GM21529 (cell line): Measurements from ENCODE around the gene SPATA33.
"Not testable (repeated sequence)": the region's sequence is repeated elsewhere in the genome, so short reads cannot be mapped to it uniquely, and the experiment has no call there.

Experiments
- ATAC-seq: cut with Tn5 transposase; IDR thresholded peaks from one replicate; pipeline ENCODE4 v1.9.1; 2021; ENCODE audit not compliant: unreplicated experiment

SPATA33 gene

GRCh38 chr16:89691231-89691985 lies 33.8 kb downstream of the SPATA33 start:
- ATAC-seq: no peak

GRCh38 chr16:89691986-89692569 lies 34.4 kb downstream of the SPATA33 start:
- ATAC-seq: no peak

GRCh38 chr16:89693289-89693731 lies 35.7 kb downstream of the SPATA33 start:
- no peak for ATAC-seq

GRCh38 chr16:89693931-89694783 lies 36.5 kb downstream of the SPATA33 start:
- ATAC-seq: no peak

GRCh38 chr16:89694784-89695085 lies 37.1 kb downstream of the SPATA33 start:
- not testable (repeated sequence) for ATAC-seq

GRCh38 chr16:89695086-89695874 lies 37.6 kb downstream of the SPATA33 start:
- no peak for ATAC-seq

GRCh38 chr16:89695875-89696669 lies 38.4 kb downstream of the SPATA33 start:
- no peak for ATAC-seq

GRCh38 chr16:89696670-89697128 lies 39.1 kb downstream of the SPATA33 start:
- ATAC-seq: no peak

- ATAC-seq: no peak
Measured at GRCh38 chr16:89697161-89697615, 39.6 kb downstream of the SPATA33 start.

GRCh38 chr16:89697616-89698331 lies 40.1 kb downstream of the SPATA33 start:
- no peak for ATAC-seq

GRCh38 chr16:89698717-89699116 lies 41.1 kb downstream of the SPATA33 start:
- not testable (repeated sequence) for ATAC-seq

GRCh38 chr16:89699629-89700099 lies 42.0 kb downstream of the SPATA33 start:
- ATAC-seq: not testable (repeated sequence)

GRCh38 chr16:89700100-89700648 lies 42.5 kb downstream of the SPATA33 start:
- ATAC-seq: peak; percentile 49

GRCh38 chr16:89700649-89701424 lies 43.2 kb downstream of the SPATA33 start:
- ATAC-seq: no peak

- peak; percentile 65 for ATAC-seq
Measured at GRCh38 chr16:89701425-89702406, 44.1 kb downstream of the SPATA33 start, which contains the start of gene SPATA2L. Gene SPATA2L (minus strand): TSS chr16:89701705. CDS start chr16:89701232, 473 bp downstream.

- ATAC-seq: no peak
Measured at GRCh38 chr16:89704281-89704680, 46.6 kb downstream of the SPATA33 start.

GRCh38 chr16:89705006-89705405 lies 47.4 kb downstream of the SPATA33 start:
- no peak for ATAC-seq
